Activated CD4-positive, alpha-beta T cell treated with anti-CD3 and anti-CD28 coated beads for 1 hour (primary cell): ENCODE results near the gene RBM33.
"Not testable (repeated sequence)": the region's sequence is repeated elsewhere in the genome, so short reads cannot be mapped to it uniquely, and the experiment has no call there.

Experiments
- DNase-seq: peaks from one replicate; pipeline ENCODE4 v3.0.0-alpha.2; 2020

Gene RBM33, protein sequence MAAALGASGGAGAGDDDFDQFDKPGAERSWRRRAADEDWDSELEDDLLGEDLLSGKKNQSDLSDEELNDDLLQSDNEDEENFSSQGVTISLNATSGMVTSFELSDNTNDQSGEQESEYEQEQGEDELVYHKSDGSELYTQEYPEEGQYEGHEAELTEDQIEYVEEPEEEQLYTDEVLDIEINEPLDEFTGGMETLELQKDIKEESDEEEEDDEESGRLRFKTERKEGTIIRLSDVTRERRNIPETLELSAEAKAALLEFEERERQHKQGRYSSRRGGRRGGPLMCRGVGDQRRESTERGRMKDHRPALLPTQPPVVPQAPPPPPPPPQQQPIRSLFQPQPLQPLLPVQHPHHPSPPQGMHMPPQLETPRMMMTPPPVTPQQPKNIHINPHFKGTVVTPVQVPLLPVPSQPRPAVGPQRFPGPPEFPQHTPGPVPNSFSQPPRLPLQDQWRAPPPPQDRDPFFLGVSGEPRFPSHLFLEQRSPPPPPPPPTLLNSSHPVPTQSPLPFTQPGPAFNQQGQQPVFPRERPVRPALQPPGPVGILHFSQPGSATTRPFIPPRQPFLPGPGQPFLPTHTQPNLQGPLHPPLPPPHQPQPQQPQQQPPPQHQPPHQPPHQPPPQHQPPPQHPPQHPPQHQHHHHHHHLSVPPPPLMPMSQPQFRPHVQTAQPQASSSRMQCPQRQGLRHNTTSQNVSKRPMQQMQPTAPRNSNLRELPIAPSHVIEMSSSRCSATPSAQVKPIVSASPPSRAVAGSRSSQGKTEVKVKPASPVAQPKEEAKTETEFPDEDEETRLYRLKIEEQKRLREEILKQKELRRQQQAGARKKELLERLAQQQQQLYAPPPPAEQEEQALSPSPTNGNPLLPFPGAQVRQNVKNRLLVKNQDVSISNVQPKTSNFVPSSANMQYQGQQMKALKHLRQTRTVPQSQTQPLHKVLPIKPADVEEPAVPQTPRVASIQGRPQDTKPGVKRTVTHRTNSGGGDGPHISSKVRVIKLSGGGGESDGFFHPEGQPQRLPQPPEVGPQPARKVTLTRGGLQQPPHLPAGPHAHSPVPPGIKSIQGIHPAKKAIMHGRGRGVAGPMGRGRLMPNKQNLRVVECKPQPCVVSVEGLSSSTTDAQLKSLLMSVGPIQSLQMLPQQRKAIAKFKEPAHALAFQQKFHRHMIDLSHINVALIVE

DNA sequence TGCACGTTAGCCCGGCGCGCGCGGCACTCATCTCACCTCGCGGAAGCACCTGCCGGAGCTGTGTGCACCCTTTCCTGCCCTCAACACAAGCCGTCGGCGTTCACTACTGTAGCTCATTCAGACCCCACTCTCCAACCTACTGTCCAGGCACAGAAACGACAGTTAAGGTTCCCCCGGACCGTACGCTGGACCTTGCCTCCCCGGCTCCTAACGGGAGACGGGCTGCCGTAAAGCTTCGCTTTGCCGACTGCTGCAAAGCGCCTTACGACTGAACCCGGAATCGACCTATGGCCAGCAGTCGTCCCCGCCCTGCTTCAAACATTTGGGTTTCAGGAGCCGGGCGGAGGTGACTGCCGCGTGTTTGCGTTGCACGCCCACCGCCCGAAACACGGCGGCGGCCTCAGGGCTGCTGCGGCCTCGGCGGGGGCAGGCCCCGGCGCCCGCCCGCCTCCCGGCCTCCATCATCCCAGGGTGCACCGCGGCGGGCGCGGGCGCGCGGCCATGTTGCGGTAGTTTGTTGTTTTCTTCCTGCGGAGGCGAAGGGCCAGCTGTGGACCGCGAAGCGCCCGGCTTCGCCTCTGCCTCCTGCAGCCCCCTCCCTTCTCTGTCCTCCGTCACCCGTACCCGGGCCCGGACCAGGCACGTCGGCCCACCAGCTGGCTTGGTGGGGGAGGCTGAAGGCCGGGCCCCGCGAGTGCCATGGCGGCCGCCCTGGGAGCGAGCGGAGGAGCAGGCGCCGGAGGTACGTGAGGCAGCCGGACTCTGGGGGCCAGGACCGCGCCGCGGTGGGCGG lies at the start of gene RBM33:
Gene RBM33, plus strand, starts transcription at position 484 of the 793 bp plus-strand sequence. Its CDS starts 216 bp downstream, at position 700.
- peak; percentile 59 for DNase-seq

DNA sequence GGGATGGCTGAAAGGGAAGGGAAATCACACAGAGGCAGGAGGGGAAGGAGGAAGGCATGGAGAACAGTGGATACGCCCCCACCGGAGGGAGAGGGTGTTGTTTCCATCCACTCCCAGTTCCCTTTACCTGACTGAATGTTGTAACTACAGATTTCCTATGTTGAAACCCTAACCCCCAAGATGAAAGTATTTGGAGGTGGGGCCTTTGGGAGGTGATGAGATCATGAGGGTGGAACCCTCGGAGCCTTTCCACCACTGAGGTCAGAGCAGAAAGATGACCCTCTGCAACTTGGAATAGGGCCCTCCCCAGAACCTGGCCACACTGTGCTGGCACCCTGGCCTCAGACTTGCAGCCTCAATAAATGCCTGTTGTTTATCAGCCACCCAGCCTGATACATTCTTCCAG lies 49.5 kb upstream of the RBM33 start:
- DNase-seq = no peak

DNA sequence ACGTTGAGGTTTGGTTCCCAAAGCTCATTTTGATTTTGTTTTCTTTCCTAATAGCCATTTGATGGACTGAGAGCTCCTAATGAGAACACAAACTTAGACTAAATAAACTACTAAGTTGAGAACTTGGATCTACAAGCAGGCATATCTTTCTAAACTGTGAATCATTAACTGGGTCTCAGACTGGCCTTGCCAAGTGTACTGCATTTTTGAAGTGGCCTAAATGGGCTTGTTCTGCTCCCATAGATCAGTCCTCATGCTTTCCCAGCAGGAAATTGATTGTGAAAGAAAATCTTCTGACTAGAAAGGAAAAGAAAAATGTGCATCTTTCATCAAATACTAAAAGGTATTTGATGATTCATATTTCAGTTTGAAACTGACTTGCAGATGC lies 46.7 kb upstream of the RBM33 start:
- no peak for DNase-seq

DNA sequence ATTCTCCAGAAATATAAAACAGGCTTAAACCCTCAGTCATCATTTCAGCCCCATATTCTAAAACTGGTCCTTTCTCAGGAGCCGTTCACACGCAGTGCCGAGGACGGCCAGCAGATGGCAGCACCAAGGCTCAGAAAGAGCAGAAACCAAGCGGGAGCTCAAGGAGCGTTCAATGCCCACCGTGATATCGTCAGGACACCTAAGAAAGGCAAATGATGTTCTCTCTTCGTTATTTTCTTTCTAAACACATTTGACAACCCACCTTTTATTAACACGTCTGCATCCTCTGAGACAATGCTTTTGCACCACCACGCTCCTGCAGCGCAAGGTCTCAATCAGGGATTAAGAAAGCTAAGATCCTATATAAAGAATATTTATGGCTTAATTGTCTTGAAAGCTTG lies 45.7 kb upstream of the RBM33 start:
- peak; percentile 66 for DNase-seq

DNA sequence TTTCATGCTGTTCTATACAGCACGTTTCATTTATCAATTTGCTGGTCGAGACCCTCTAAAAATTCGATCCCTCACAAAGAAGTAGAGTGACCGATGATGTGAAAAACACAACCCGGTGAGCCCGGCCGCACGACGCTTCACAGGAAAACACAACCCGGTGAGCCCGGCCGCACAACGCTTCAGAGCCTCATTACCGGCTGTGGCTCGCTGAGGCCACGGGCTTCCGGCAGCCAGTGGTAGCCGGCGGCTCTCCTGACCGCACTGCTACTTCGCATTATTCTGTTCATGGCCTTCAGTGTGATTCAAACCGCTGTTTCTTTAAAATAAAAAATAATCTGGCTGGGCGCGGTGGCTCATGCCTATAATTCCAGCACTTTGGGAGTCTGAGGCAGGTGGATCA lies 42.3 kb upstream of the RBM33 start:
- DNase-seq = no peak

DNA sequence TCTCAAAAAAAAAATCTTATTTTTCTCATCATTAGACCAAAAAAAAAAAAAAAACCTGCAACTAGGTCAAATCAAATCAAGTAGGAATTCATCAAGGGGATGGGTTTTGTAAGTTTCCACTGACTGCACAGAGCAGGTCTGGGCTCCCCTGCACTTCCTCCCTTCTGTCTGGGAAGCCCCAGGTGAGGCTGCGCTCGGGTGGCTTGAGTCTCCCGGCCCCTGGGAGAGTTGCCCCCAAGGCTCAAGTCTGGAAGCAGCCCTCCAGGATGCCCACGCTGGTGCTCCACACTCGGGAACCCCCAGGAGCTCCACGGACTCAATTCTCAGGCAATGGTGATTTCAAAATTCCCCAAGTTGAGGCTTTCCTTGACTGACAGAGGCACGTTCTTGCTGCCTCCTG lies 41.7 kb upstream of the RBM33 start:
- DNase-seq = no peak

DNA sequence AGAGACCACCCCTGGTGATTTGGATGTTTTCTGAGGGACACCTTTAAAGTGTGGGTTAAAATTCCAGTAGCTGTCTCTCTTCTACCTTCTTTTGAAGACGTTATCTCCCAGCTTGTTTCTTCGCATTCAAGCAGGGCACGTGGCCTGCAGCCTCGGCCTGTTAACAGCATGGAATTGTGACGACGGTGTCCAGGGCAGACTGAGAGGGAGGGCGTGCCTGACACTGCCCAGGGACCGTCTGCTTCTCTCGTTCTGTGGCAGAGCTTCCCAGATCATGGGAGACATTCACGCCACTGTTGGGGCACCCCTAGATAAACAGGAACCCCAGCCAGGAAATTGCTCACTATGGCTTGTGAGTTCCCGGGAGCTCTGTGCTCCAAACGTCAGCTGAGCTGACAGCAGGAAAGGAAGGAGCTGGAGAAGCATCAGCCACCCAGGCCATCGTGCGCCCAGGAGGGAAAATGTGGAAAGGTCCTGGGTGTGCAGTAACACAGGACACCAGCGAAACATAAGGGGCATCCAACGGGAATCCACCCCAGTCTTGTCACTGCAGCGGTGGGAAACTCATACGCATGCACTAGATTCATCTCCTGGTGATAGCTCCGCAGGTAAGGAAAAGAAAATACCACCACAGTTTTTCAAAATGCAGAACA lies 41.1 kb upstream of the RBM33 start:
- DNase-seq = no peak

DNA sequence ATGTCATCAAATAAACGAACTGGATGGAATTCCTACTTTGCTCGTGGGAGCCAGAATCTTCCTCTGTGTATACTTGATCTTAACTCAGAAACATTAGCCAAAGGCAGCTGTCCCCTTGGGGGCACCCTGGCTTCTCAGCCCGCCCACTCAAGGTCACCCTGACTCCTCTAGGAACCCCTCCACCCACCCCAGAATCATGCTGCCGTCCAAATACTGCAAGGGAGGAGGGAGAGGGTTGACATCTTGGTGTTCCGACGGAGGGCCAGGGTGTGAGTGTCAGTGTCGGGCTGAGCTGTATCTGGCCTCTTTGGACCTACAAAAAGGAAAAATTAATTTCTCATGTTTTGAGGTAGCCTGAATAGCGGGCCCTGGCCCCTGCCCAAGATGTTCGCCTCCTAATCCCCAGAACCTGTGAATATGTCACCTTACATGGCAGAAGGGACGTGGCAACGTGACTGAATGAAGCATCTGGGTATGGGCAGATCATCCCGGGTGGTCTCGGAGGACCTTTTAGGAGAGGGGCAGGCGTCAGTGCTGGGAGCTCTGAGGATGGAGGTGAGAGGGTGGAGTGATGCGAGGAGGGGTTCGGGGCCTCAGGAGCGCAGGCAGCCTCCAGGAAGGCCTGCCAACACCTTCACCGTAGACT lies 40.5 kb upstream of the RBM33 start:
- DNase-seq = no peak

DNA sequence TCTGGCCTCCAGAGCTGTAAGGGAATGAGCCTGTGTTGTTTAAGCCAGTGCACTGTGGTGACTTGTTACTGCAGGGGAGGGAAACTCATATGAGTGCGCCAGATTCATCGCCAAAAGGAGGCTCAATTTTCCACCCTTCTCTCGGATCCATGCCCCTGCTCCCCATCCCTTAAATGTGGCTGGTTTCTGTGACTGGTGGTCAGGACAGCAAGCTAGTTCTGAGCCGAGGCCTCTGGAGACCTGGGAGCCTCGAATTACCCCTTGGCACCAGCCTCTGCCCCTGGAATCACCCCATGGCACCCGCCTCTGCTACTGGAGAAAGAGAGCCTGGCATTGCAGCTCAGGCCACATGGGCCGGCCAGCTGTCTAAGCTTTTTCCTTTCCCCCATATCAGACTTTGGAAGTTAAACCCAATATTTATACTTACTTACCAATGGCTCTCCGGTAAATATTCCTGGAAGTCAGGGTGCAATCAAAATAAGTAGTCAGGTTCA lies 39.9 kb upstream of the RBM33 start:
- no peak for DNase-seq

DNA sequence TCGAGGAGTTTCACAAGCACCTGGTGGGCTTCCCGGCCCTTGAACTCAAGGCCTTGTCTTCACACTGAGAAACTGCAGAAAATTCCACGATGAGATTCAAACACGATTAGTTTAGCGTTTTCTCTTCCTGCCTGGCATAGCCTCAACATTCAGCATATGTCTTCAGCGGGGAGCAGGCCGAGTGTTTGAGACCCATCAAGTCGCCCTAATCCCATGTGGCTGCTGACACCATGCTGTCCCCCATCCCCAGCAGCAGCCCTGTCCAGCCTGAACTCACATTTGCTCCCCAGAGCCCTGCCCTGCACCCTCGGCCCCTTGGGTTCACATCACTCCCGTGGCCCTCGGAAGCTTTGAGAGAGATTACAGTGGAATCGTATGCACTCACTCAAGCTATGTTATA lies 35.3 kb upstream of the RBM33 start:
- no peak for DNase-seq

DNA sequence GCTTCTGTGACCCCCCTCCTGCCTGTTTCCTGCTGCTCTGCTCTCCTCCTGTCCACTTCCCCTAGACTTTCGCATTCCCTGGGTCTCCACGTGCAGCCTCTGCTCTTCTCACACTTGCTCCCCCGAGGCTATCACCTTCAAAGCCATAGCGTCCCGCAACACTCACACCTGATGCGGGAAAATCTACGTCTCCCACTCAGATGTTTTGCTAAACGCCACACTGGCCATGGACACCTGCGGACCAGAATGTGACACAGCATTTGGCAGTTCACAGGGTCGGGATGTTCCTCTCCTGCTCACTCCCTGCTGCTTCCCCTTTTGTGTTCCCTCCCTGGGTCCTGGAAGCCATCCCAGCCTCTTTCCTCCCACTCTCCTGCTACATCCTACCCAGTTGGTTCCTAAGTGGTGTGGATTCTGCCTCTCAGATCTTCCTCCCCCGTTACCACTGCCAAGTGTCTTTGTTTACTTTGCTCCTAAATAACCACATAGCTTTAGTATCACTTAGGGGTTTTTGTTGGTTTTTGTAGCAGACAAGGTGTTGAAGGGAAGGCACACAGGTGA lies 33.7 kb upstream of the RBM33 start:
- no peak for DNase-seq

DNA sequence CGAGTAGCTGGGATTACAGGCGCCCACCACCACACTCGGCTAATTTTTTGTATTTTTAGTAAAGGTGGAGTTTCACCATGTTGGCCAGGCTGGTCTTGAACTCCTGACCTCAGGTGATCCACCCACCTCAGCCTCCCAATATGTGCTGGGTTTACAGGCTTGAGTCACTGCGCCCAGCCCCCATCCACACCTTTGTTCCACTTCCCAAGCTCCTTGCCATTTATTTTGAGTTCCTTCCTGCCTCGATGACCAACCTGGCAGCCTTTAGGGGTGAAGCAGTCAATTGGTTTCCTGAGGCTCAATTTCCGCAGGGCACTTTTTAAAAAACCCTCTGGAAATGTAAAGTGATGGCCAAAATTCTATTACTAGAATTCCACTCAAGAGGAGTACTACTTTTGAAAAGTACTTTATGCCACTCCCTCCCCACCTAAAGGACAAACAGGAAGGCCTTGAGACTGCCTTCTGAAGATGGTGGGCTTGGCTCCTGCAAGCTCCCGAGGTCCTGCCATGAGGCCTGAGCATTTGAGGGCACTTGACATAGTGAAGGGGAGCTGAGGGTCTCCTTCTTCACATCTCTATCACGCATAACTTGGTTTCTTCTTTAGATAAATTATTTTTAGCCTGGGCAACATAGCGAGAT lies 32.5 kb upstream of the RBM33 start:
- DNase-seq = no peak

DNA sequence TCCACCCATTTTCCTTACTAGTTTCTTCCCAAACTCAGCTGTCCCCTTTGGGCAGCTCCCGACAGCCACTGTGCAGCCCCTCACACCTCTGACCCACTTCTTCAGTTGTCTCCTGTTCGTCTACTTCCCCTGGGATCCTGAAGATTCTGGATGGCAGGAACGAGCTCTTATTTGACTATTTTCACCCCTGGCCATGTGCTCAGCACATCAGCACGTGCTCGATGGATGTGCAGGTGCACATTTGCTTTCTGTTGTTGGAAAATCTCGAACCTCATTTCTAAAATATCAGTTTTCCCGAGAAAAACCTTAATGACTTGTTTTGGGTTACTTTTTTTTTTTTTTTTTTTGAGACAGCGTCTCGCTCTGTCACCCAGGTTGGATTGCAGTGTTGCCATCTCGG lies 31.8 kb upstream of the RBM33 start:
- no peak for DNase-seq

DNA sequence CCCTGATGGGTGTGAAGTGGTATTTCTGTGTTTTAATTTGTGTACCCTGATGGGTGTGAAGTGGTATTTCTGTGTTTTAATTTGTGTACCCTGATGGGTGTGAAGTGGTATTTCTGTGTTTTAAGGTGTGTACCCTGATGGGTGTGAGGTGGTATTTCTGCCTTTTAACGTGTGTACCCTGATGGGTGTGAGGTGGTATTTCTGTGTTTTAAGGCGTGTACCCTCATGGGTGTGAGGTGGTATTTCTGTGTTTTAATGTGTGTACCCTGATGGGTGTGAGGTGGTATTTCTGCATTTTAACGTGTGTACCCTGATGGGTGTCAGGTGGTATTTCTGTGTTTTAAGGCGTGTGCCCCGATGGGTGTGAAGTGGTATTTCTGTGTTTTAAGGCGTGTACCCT lies 29.4 kb upstream of the RBM33 start:
- not testable (repeated sequence) for DNase-seq

DNA sequence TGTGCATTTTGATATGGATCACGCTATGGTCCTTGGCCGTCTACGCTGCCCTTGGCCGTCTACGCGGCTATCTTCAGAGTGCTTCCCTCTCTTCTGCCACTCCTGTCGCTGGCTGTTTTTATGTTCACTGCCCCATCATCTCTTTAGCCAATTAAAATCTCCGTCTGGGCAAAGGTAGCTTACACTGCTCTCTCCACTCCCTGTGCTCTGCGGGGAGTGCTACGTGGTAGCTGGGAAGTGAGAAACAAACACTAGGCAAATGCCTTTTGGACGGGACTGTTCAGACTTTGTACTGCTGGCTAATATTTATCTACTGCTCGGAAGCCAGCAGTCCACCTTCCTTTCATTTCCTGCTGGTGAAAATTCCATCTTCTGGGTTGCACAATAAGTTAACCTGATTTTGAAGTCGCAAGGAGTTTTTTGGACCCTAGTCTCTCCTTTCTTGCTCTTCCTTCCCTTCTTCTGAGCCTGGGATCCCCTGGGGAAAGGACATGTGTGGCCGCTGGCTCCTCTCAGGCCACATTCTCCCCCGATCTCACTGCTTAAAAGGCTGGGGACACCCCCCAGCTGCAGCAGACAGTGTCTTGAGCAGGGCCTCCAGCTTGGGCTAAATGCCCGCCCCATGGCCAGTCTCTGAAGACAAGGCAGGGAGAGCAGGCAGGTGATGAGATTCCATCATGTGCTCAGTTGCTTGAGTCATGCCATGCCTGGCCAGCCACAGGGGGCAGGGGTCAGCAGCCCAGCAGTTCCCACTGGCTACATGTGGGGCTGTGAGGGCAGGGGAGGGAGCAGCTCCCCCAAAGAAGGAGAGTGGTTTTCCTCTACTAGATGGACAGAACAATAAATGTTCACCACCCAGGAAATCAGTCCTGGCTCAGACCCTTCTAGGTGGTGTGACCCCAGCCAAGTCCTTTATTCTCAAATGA lies 25.5 kb upstream of the RBM33 start:
- DNase-seq = no peak

DNA sequence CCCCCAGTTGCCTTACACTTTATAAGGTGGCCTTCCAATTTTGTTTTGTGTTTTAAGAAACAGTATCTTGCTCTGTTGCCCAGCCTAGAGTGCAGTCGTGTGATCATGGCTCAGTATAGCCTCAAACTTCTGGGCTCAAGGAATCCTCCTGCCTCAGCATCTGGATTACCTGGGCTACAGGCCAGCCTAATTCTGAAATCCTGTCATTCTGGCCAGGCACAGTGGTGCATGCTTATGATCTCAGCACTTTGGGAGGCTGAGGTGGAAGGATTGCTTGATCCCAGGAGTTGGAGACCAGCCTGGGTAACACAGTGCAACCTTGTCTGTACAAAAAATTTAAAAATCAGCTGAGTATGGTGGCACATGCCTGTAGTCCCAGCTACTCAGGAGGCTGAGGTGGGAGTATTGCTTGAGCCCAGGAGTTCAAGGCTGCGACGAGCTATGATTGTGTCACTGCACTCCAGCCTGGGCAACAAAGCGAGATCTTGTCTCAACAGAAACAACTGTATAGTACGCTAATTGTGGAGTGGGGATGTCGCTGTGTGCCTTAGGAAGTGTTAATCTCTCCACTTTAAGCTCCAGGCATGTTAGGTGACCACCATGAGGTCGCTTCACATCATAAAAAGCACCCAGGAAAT lies 24.7 kb upstream of the RBM33 start:
- DNase-seq = no peak

DNA sequence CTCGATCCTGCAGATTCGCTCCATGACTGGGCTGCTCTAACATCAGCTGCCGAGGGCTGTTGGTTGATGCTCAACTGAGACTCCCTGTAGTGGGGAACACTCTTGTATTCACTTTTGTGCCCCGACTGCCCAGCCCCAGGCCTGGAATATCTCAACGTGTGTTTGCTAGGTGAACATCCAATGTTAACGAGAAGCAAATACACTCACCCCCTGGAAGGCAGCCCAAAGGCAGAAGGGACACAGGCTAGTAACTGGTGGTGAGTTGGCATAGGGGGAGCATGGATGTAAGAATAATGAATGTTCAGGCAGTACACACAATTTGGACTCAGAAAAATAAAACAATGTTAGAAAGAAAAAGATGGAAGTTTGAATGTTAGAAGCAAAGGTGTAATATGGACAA lies 24.0 kb upstream of the RBM33 start:
- DNase-seq = no peak

DNA sequence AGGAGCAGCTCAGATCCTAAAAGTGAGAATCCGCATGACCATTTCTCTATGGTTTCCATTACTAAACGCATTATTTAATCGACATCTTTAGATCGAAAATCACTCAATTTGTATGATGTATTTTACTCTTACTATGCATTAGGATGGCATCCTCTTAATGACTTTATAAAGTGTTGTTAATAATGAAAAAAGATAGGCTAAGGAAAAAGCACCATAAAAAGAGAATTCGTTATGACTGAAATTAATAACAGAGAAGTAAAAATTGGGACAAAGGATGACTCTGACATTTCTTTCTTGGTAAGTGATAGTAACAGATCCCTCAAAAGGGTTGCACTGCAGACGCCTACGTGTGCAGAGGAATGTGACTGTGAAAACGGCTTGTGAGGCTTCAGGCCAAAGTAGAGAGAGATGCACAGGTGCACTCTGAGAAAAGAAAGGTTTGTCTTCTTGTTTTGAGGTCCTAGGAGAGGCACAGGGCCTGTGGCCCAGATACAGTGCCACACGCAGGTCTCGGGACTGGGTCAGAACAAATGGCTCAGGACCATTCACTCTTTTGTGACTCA lies 23.0 kb upstream of the RBM33 start:
- DNase-seq = no peak

DNA sequence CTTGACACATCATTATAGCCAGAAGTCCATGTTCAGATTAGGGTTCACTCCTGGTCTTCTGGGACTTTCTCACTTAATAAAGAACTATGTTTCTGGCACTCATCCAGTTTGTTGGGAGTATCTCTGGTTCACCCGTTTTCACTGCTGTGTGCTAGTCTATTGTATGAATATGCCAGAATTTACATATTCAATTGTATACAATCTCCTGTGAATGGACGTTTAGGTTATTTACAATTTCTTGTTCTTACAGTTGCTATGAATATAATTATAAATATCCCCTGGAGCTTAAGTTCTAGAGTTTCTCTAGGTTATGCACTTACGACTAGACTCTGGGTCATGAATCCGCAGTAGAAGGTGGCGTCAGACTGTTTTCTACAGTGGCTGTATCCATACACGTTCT lies 20.0 kb upstream of the RBM33 start:
- DNase-seq = no peak
